Measurements from ENCODE around the gene TTC21B. TPM values are rescaled to one million over a fixed set of nuclear protein-coding genes. Genes with fewer than 3 reads are reported as not detected.

Gene TTC21B
- total and polyA plus RNA-seq, 2 of the 8 experiments (the other 6 are each of a cell fraction or from before 2014, with no cell fraction given): 6.9 to 20.8 TPM

GRCh38 chr2:165909466-165909865, 44.1 kb downstream of the TTC21B start:
- Histone ChIP-seq H3K9me3 (ENCODE audit: insufficient read depth in 2 of 2, low read depth in 1 of 2, low read length in 1 of 2) (no peaks in the 10 kb centered on the region), H2BK12ac (ENCODE audit: low read depth, low read length) (no peak overlapping the region), H3K79me2 (ENCODE audit: control insufficient read depth in 1 of 2, insufficient read depth in 2 of 2, low read length in 2 of 2) (no peaks in the 10 kb centered on the region), H3K79me1 (ENCODE audit: low read depth, low read length) (no peaks in the 10 kb centered on the region), H3K9ac (replicated peaks in 1 of 4; ENCODE audit: extremely low read depth in 1 of 4, low read depth in 3 of 4, low read length in 3 of 4) (no peak overlapping the region), H3K27ac (ENCODE audit: low read depth, low read length) (no peak overlapping the region), H3K23me2 (ENCODE audit: low read depth, low read length) (no peaks in the 10 kb centered on the region; the same call in 1 of the 2 replicates), H2BK20ac (ENCODE audit: low read length) (no peak overlapping the region), H3K56ac (replicated peaks; ENCODE audit: insufficient read length, low read depth, low read length) (no peak overlapping the region), H2BK15ac (ENCODE audit: low read length) (no peak overlapping the region), H3K23ac (ENCODE audit: insufficient read length) (no peak overlapping the region), H2AK5ac (ENCODE audit: low read depth, low read length) (no peak overlapping the region), H3K4me3 (ENCODE audit: extremely low read depth in 1 of 4, insufficient read depth in 2 of 4, low read depth in 3 of 4, low read length in 4 of 4) (no peak overlapping the region), H3K4ac (replicated peaks; ENCODE audit: insufficient read length, low read depth, low read length) (no peak overlapping the region), H3K27me3 (replicated peaks in 1 of 4; ENCODE audit: control insufficient read depth in 3 of 4, extremely low read depth in 1 of 4, insufficient read depth in 3 of 4, low read length in 3 of 4) (no peaks in the 10 kb centered on the region), H4K5ac (ENCODE audit: insufficient read length, low read depth, low read length) (no peak overlapping the region), H2AFZ (ENCODE audit: low read length) (no peak overlapping the region), H4K91ac (replicated peaks; ENCODE audit: insufficient read length, low read length) (no peak overlapping the region), H3K14ac (ENCODE audit: insufficient read length) (no peak overlapping the region), H2BK5ac (ENCODE audit: low read depth, low read length) (no peak overlapping the region), H4K20me1 (replicated peaks in 1 of 2; ENCODE audit: control insufficient read depth in 1 of 2, insufficient read depth in 2 of 2, low read length in 2 of 2) (no peaks in the 10 kb centered on the region), H4K8ac (ENCODE audit: extremely low read depth, insufficient read depth, low read length) (no peak overlapping the region), H2BK120ac (replicated peaks; ENCODE audit: low read depth, low read length) (no peak overlapping the region), H3K18ac (ENCODE audit: extremely low read depth, low read length) (no peak overlapping the region), H3K4me1 (replicated peaks in 1 of 4; ENCODE audit: control insufficient read depth in 3 of 4, insufficient read depth in 4 of 4, low read length in 3 of 4) (no peaks in the 10 kb centered on the region), H3K36me3 (ENCODE audit: control insufficient read depth in 2 of 4, insufficient read depth in 4 of 4, low read length in 3 of 4) (peaks cover 0 to 29% (median 7%) of the 10 kb centered on the region in 4 experiments; a peak in 5 of 8 replicates), H3K4me2 (ENCODE audit: insufficient read depth in 1 of 2, low read depth in 2 of 2, low read length in 2 of 2) (no peak overlapping the region)
- TF ChIP-seq RNF2 (IDR thresholded peaks at IDR 0.05; ENCODE audit: borderline replicate concordance, low read depth, low read length, missing control alignments, poor library complexity, severe bottlenecking) (no peak), NRF1 (IDR thresholded peaks at IDR 0.05; ENCODE audit: low read depth, low read length) (no peak), RXRA (IDR thresholded peaks at IDR 0.05; ENCODE audit: insufficient read depth, low read depth, low read length) (no peak), POLR2A (IDR thresholded peaks at IDR 0.05; ENCODE audit: control extremely low read depth in 1 of 2, low read depth in 2 of 2, low read length in 2 of 2) (no peak), ZNF274 (IDR thresholded peaks at IDR 0.05; ENCODE audit: borderline replicate concordance, extremely low read depth, low read length) (no peak), SP2 (IDR thresholded peaks at IDR 0.05; ENCODE audit: low read length) (no peak), SRF (IDR thresholded peaks at IDR 0.05; ENCODE audit: low read depth, low read length) (no peak), POLR2AphosphoS5 (IDR thresholded peaks at IDR 0.05; ENCODE audit: low read depth, low read length) (no peak), CTCF (IDR thresholded peaks at IDR 0.05; ENCODE audit: control extremely low read depth in 1 of 3, insufficient read depth in 1 of 3, low read depth in 1 of 3, low read length in 3 of 3) (no peak), JUN (IDR thresholded peaks at IDR 0.05; ENCODE audit: low read depth, low read length) (no peak)
- ChIA-PET CTCF (ENCODE audit: partially characterized antibody) (no interaction called here), POLR2A (ENCODE audit: partially characterized antibody) (no interaction called here)
- WGBS, 2 experiments (ENCODE audit: extremely low coverage in 1 of 2, insufficient coverage in 1 of 2, insufficient read length in 1 of 2, insufficient replicate concordance in 2 of 2, low coverage in 1 of 2, low lambda C conversion rate in 2 of 2, missing lambda C conversion rate in 1 of 2): 100% methylated on average over 1 of the region's 1 CpG; no CpG with 5 or more reads in 1 of the 2 experiments
- no peak for DNase-seq (ENCODE audit: low read depth in 1 of 2, low spot score in 2 of 2)
- no peak for FAIRE-seq
